HUES64 (cell line): ENCODE measurements around the gene SLC25A6.
"Not testable (repeated sequence)": the region's sequence is repeated elsewhere in the genome, so short reads cannot be mapped to it uniquely, and the experiment has no call there.

ENCODE experiments used
- H3K27ac ChIP-seq: 2 replicates; pipeline ENCODE4 v1.7.0; 2013; ENCODE audit warnings: low read depth, low read length, inconsistent platforms
- H3K27me3 ChIP-seq: 2 replicates; pipeline ENCODE4 v1.6.1; 2013; ENCODE audit warnings: mild to moderate bottlenecking, low read length; ENCODE audit not compliant: insufficient read depth
- H3K36me3 ChIP-seq: 2 replicates; pipeline ENCODE4 v1.6.1; 2013; ENCODE audit warnings: mild to moderate bottlenecking, low read length; ENCODE audit not compliant: insufficient read depth
- H3K4me1 ChIP-seq: 2 replicates; pipeline ENCODE4 v1.6.1; 2013; ENCODE audit warnings: mild to moderate bottlenecking, low read length, moderate library complexity; ENCODE audit not compliant: insufficient read depth
- H3K4me3 ChIP-seq: 2 replicates; pipeline ENCODE4 v1.5.1; 2013; ENCODE audit warnings: mild to moderate bottlenecking, low read length, moderate library complexity
- H3K9ac ChIP-seq: 2 replicates; pipeline ENCODE4 v1.6.1; 2013; ENCODE audit warnings: mild to moderate bottlenecking, low read depth, low read length
- H3K9me3 ChIP-seq: 2 replicates; pipeline ENCODE4 v1.6.1; 2013; ENCODE audit warnings: low read depth, low read length; ENCODE audit not compliant: insufficient read depth
- WGBS: fragments of 150-250, 120-280 bp; methylation state at CpG from one replicate; pipeline ENCODE4 v1.1.7; 2013; ENCODE audit warnings: missing lambda C conversion rate; 5-methylcytosine and 5-hydroxymethylcytosine counted together

The SLC25A6 gene

DNA sequence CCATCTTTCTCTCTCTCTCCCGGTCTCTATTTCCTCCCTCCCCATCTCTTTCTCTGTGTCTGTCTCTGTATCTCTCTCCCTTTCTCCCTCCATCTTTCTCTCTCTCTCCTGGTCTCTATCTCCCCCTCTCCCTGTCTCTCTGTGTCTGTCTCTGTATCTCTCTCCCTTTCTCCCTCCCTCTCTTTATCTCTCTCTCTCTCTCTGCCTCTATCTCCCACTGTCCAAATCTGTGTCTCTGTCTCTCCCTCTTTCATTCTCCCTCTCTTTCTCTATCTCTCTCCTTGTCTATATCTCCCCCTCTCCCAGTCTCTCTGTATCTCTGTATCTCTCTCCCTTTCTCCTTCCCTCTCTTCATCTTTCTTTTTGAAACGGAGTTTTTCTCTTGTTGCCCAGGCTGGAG is 31.7 kb downstream of the SLC25A6 start:
- H3K4me1 ChIP-seq: peaks cover 8% of the 10 kb centered on the region
- 88% methylated on average over 2 of the region's 2 CpGs for WGBS
- H3K27ac ChIP-seq: no peak overlapping the region
- no peak overlapping the region for H3K4me3 ChIP-seq
- peaks cover 4% of the 10 kb centered on the region; the same call in 1 of the 2 replicates for H3K36me3 ChIP-seq
- no peak overlapping the region for H3K9ac ChIP-seq
- H3K9me3 ChIP-seq: peaks cover 2% of the 10 kb centered on the region; the same call in 1 of the 2 replicates
- no peaks in the 10 kb centered on the region for H3K27me3 ChIP-seq

DNA sequence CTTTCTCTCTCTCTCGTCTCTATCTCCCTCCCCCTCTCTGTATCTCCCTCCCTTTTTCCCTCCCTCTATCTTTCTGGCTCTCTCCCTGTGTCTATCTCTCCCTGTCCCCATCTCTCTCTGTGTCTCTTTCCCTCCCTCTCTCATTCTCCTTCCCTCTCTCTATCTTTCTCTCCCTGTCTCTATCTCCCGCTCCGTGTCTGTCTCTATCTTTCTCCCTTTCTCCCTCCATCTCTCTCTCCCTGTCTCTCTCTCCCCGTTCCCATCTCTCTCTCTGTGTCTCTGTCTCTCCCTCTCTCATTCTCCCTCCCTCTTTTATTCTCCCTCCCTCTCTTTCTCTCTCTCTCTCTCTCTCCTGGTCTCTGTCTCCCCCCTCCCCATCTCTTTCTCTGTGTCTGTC is 32.4 kb downstream of the SLC25A6 start:
- H3K36me3 ChIP-seq: peaks cover 4% of the 10 kb centered on the region; the same call in 1 of the 2 replicates
- peaks cover 2% of the 10 kb centered on the region; the same call in 1 of the 2 replicates for H3K9me3 ChIP-seq
- 81% methylated on average over 4 of the region's 4 CpGs for WGBS
- H3K9ac ChIP-seq: no peak overlapping the region
- no peak overlapping the region for H3K27ac ChIP-seq
- H3K27me3 ChIP-seq: no peaks in the 10 kb centered on the region
- H3K4me1 ChIP-seq: peaks cover 8% of the 10 kb centered on the region
- no peak overlapping the region for H3K4me3 ChIP-seq

DNA sequence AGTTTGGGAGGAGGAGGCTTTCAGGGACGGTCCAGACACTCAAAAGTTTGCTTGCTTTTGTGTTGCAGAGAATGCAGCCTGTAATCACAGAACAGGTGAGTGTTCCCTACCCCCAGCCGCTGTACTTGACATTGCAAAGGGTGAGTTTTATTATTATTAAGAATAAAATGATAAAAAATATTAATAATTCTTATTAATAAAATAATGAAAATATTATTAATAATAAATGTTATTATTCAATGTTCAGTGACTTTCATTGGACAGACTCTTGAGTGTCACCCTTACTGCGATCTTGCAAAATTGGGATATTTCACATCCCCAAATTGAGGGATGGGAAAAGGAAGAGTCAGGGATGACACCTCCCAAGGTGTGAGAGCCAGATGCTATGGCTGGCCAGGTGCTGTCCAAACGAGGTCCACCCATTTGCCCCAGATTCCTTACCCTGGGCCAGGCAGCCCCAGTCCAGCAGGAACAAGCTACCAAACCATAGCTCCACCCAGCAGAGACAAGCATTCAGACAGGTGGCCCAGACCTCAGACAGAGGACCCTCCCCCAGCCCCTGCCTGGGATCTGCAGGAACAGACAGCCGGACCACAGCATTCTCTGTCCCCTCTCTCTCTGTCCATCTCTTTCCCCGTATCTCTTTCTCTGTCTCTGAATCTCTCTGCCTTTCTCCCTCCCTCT is 33.0 kb downstream of the SLC25A6 start:
- H3K27me3 ChIP-seq: no peaks in the 10 kb centered on the region
- peaks cover 8% of the 10 kb centered on the region for H3K4me1 ChIP-seq
- peaks cover 4% of the 10 kb centered on the region; the same call in 1 of the 2 replicates for H3K36me3 ChIP-seq
- no peak overlapping the region for H3K27ac ChIP-seq
- H3K9ac ChIP-seq: no peak overlapping the region
- peaks cover 2% of the 10 kb centered on the region; the same call in 1 of the 2 replicates for H3K9me3 ChIP-seq
- 85% methylated on average over 6 of the region's 6 CpGs for WGBS
- H3K4me3 ChIP-seq: no peak overlapping the region

DNA sequence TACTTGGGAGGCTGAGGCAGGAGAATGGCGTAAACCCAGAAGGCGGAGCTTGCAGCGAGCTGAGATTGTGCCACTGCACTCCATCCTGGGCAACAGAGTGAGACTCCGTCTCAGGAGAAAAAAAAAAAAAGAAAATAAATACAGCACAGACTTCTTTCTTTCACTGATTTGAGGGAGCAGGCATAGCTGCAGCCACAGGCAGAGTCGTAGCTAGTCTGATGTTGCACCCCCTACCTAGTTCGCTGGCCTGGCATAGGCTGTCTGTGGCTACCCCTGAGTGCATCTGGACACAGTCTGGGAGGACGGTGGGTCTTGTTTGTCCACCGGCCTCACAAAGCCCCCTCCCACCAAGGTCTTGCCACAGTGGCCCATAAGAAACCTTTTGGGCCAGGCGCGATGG is 33.9 kb downstream of the SLC25A6 start:
- no peak overlapping the region for H3K4me3 ChIP-seq
- H3K27ac ChIP-seq: no peak overlapping the region
- WGBS: 98% methylated on average over 10 of the region's 10 CpGs
- H3K27me3 ChIP-seq: no peaks in the 10 kb centered on the region
- peaks cover 8% of the 10 kb centered on the region for H3K4me1 ChIP-seq
- H3K9me3 ChIP-seq: peaks cover 2% of the 10 kb centered on the region; the same call in 1 of the 2 replicates
- peaks cover 4% of the 10 kb centered on the region; the same call in 1 of the 2 replicates for H3K36me3 ChIP-seq
- no peak overlapping the region for H3K9ac ChIP-seq

DNA sequence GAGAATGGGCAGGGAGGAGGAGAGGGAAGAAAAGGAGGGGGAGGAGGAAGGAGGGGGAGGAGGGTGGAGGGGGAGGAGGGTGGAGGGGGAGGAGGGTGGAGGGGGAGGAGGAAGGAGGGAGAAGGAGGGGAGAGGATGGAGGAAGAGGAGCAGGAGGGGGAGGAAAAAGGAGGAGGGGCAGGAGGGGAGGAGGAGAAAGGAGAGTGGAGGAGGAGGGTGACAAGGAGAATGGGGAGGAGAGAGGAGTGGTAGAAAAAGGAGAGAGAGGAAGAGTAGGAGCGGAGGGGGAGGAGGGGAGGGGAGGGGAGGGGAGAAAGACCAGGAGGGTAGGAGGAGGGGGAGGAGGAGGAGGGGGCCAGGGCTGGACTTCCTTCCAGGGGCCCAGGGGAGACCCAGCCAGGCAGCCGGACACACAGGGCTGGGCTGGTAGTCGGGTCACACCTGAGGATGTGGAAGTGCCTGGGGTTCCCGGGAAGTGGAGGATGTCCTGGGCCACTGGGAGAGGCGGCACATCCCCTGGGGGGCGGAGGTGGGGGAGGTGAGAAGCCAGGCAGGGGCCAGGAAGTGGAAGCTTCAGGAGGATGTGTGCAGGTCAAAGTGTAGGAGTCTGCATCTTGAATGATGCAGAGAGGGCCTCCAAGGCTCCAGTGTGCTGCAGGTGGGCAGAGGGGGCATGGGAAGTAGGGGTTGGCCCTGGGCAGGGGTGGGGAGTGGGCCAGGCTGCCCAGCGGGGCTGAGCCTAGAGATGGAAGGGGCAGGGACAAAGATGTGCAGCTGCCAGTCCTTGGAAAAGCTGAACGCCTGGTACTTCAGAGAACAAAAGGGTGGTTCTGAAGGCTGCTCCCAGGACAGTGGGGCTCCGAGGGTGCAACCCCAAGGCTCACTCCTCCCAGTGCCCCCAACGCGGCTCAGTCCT is 36.5 kb downstream of the SLC25A6 start:
- Histone ChIP-seq H3K9me3 (peaks cover 2% of the 10 kb centered on the region; the same call in 1 of the 2 replicates), H3K9ac (0 out of 2 replicates have a peak overlapping the region, but pooled peaks have one; percentile 52), H3K36me3 (peaks cover 4% of the 10 kb centered on the region; the same call in 1 of the 2 replicates), H3K4me3 (no peak overlapping the region), H3K27ac (peak overlapping the region; percentile 51), H3K27me3 (no peaks in the 10 kb centered on the region), H3K4me1 (peaks cover 8% of the 10 kb centered on the region)
- WGBS: 16% methylated on average over 11 of the region's 11 CpGs

DNA sequence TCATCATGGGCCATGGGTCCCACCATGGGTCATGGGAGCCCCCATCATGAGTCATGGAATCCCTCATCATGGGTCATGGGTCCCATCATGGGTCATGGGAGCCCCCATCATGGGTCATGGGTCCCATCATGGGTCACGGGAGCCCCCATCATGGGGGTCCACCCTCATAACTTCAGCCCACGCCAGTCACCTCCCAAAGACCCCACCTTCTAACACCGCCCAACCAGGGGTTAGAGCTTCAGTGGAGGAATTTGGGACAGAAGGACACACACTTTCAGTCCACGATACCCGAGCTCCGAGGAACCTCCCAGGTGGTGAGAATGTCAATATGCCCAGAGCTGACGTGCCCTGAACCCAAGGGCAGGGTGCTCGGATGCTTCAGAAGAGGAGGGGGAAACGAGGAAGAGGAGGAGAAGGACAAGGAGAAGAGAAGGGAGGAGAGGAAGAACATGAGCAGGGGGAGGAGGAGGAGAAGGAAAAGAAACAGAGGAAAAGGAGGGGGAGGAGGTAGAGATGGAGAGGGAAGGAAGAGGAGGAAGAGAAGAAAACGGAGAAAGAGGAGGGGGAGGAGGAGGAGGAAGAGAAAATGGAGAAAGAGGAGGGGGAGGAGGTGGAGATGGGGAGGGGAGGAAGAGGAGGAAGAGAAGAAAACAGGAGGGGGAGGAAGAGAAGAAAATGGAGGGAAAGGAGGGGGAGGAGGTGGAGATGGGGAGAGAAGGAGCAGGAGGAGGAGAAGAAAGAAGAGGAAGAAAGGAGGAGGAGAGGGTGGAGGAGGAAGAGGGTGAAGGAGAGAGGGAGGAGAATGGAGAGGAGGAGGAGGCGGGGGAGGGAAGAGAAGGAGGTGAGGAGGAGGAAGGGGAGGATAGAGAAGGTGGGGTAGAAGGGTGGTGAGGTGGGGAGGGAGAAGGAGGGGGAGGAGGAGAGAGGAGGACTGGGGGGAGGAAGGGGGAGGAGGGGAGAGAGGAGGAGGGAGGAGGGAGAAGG is 37.6 kb downstream of the SLC25A6 start:
- Histone ChIP-seq H3K4me3 (no peak overlapping the region), H3K4me1 (peaks cover 8% of the 10 kb centered on the region), H3K36me3 (peaks cover 4% of the 10 kb centered on the region; the same call in 1 of the 2 replicates), H3K9me3 (peaks cover 2% of the 10 kb centered on the region; the same call in 1 of the 2 replicates), H3K27me3 (no peaks in the 10 kb centered on the region), H3K9ac (no peak overlapping the region), H3K27ac (no peak overlapping the region)
- 92% methylated on average over 11 of the region's 11 CpGs for WGBS

DNA sequence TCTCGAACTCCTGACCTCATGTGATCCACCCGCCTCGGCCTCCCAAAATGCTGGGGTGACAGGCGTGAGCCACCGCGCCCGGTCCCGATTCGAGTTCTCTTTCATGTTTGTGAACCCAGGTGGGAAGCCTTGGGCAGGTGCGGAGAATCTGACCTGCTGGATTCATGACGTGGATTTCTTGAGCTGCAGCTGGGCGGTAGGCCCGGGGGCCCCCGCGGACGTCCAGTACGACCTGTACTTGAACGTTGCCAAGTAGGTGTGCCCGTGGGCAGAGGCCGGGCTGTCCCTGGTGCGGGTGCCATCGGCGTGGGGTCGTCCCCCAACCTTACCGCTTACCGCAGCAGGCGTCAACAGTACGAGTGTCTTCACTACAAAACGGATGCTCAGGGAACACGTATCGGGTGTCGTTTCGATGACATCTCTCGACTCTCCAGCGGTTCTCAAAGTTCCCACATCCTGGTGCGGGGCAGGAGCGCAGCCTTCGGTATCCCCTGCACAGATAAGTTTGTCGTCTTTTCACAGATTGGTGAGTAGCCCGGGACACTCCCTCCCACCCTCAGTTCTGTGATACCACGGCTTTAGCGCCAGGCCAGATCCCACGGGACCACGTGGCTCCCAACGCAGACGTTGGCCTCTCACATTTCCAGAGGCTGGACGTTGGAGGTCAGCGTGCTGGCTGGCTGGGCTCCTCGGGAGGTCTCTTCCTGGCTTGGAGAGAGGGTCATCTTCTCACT is 39.8 kb downstream of the SLC25A6 start:
- Histone ChIP-seq H3K27ac (no peak overlapping the region), H3K36me3 (no peaks in the 10 kb centered on the region), H3K9me3 (no peaks in the 10 kb centered on the region), H3K4me1 (peaks cover 8% of the 10 kb centered on the region), H3K9ac (no peak overlapping the region), H3K4me3 (no peak overlapping the region), H3K27me3 (no peaks in the 10 kb centered on the region)
- WGBS: 93% methylated on average over 49 of the region's 49 CpGs

DNA sequence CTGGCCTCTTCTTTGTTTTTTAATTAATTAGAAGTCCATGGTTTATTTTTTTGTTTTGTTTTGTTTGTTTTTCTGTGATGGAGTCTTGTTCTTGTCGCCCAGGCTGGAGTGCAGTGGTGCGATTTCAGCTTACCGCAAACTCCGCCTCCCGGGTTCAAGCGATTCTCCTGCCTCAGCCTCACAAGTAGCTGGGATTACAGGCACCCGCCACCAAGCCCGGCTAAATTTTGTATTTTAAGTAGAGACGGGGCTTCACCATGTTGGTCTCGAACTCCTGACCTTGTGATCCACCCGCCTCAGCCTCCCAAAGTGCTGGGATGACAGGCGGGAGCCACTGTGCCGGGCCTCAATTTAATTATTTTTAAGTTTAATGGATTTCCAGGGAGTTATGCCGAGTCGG is 42.3 kb downstream of the SLC25A6 start:
- H3K9me3 ChIP-seq, H3K9ac ChIP-seq, H3K4me1 ChIP-seq, H3K27ac ChIP-seq, H3K27me3 ChIP-seq, H3K4me3 ChIP-seq, H3K36me3 ChIP-seq: not testable (repeated sequence)
- WGBS: 95% methylated on average over 15 of the region's 15 CpGs

DNA sequence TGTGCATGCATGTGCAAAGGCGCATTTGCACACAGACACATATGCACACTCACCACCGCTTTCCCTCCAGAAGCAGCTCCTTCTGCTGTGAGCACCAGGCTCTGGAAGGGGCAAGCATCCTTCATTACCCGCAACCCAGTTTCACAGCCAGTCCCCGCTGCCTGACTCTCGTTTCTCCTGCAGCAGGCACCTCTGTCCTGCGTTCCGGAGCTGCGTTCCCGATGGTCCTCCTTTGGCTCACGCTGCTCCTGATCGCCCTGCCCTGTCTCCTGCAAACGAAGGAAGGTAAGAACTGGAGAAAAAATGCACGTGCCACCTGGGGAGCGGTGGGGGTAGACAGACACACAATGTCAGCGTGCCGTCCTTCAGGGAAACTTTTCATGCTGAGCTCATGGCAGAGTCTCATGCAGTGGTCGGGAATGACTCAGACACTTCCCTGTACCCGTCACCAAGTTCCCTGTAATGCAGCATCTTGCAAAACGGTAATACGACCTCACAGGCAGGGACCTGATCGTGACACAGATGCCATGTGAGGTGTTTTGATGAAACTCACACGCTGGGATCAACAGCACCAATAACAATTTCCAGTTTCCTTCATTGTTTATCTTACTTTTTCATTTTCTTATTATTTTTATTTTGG is 50.2 kb downstream of the SLC25A6 start:
- 81% methylated on average over 22 of the region's 22 CpGs for WGBS
- Histone ChIP-seq H3K9ac (no peak overlapping the region), H3K27ac (no peak overlapping the region), H3K4me1 (no peaks in the 10 kb centered on the region), H3K36me3 (no peaks in the 10 kb centered on the region), H3K27me3 (no peaks in the 10 kb centered on the region), H3K4me3 (no peak overlapping the region), H3K9me3 (peaks cover 8% of the 10 kb centered on the region)
